Iris pigment epithelial cell (primary cell): Measurements from ENCODE around the gene DAB1.

Experiments
- DNase-seq: peaks from one replicate; pipeline ENCODE4 v3.0.0-alpha.2; 2011; ENCODE audit warnings: low read depth

The DAB1 gene

DNA sequence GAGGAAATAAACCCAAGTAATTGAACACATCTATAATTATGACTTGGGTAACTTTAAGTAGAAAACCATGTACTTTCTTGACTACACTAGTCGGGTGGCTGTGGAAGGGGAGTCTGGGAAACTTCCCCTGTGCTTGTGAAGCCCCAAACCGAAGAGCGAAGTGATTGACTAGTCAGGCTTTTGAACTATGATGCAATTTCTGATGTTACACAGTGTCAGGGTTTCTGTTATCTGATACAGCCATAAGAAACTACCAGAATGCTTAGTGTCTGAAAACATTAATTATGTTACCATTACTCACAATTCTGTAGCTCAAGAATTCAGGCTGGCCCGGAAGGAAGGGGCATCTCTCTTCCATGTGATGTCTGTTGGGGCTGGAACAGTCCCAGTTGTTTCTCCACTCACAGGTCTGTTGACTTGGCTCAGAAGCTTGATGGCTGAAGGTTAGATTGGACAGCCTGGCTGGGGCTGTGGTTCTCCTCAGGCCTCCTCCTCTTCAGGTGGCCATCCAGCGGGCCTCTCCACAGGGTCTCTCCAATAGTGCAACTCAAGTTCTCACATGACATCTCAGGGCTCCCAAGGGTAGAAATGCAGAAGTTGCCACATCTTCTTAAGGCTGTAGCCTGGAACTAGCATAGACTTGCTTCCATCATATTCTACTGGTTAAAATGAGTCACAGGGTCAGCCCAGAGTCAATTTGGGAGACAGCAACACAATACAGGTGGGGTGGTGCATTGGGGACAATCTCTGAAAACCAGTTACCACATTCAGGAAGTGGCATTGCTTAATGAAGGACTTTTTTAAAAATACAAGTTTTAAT is 449.7 kb downstream of the DAB1 start:
- peak; percentile 10 for DNase-seq

DNA sequence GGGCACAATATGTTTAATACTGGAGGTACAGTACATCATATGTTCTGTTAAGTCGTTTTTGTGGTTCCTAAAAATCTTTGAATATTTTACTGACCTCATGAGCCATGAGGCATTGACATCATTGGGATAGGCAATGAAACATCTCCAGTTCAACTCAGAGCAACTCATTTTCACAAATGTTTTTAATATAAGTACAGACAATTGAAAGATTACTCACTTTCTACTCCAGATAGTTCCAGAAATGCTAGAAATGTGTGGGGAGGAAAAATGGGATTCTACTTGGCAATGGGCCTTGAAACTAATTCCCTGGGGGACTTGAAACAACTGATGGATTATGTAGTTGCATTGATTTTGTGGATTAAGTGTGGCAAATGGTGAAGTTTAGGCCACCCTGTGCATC is 450.9 kb downstream of the DAB1 start:
- no peak for DNase-seq

- no peak for DNase-seq
Observed at GRCh38 chr1:56970280-56970679, 453.6 kb downstream of the DAB1 start.

- DNase-seq, result no peak
Observed at GRCh38 chr1:56968878-56969495, 454.9 kb downstream of the DAB1 start.

GRCh38 chr1:56967900-56968832 is 455.7 kb downstream of the DAB1 start:
- peak; percentile 15 for DNase-seq

DNA sequence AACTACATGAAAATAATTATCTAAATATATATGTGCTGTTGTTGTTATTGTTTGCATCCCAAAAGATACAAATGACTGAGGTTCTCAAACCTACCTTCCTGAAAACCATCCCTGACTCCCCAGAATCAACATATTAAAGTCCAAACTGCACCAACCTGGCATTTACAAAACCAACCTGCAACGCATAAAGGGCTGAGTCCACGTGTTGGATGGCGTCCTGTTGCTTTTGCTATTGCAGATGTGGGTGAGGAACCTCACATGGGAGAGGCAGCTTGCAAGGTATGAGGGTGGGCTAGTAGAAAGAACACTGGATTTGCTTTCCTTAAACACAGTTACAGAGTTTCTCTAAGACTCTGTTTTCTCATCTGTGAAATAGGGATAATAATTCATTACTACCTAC is 456.5 kb downstream of the DAB1 start:
- DNase-seq, result no peak

DNA sequence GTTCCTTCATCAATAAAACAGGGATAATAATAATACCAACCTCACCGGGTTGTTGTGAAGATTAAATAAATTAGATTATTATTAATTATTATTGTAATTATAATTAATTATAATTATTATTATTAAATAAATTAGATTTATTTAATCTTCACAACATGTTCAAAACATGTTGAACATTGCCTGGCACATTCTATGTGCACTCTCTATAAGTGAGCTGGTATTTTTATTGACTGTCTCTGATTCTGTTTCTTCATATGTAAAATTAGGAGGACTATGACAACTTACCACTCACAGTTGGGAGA is 457.2 kb downstream of the DAB1 start:
- no peak for DNase-seq

DNA sequence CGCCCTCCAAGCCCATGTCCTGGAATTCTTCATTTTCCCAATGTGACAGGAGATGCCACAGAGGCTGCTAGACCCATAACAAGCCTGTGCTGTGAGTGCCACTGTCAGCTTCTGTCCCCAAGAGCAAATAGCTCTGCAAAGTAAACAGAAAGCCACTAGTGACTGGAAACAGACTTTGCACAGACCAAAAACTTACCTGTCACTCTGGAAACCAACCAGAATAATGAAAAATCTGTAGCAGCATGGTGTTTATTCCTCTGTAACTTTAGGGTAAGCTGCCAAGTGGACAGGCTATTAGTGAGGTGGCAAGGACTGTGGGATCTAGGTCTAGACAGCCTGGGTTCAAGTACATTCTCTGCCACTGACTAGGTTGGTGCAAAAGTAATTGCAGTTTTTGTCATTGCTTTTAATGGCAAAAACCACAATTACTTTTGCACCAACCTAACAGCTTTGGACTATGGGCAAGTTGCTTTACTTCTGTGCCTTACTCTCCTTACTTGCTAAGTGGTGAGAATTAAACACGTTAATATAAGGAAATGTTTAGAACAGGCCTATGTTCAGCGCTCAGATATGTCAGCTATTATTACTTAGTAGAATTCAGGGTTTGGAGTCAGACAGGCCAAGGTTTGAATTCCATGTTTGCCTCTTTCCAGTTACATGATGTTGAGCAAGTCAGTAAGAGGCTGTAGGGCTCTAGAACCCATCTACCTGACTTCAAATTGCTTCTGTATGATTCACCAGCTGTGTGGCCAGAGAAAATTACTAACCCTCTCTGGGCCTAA is 457.8 kb downstream of the DAB1 start, which contains the start of gene C8B:
Gene C8B, minus strand, starts transcription at position 100 of the 782 bp plus-strand sequence. Its CDS starts 67 bp downstream, at position 33.
- no peak for DNase-seq

- no peak for DNase-seq
Observed at GRCh38 chr1:56965191-56965590, 458.7 kb downstream of the DAB1 start.

DNA sequence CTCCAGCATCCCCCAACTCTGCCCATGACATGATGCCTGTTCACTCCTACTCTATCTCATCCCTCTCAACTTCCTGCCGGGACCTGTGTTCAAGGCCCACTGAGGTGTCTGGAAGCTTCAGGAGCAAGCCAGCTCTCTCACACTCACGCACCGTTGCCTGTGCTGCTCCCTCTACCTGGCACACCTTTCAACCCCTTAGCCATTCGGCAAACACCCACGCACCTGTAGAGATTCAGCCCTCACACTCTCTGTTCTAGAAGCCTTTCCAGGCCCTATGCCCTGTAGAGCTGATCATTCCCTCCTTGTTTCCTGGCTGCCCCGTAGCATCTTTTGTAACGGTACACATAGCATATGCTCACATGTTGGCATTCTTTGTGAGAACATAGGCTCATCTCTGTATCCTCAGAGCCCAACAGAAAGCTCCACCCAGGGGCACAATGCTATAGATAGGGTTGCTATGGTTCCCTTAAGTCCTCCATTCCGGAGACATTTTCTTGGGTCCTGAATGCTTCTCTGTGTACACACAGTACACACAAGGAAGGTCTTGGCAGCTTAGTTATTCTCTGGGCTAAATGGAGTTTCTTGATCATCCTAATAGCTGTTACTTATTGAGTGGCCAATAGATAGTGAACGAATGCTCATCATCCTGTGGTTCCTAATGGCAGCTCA is 459.4 kb downstream of the DAB1 start:
- DNase-seq, result no peak

DNA sequence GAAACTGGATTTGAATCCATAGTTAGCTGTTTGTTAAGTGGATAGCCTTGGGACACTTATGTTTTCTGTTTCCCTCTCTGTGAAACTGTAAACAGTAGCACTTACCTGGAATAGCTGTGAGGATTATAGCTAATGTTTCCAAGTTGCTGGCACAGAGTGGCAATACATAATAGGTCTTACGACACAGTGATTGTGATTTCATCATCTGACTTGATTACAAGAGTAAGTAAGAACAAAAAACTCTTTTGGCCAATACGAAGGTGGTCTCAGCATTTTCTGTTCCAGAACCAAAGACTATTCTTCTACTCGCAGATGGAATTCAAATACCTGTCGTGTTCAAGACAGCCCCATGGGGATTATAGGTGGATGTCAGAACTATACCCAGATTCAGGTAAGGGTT is 460.2 kb downstream of the DAB1 start:
- no peak for DNase-seq

DNA sequence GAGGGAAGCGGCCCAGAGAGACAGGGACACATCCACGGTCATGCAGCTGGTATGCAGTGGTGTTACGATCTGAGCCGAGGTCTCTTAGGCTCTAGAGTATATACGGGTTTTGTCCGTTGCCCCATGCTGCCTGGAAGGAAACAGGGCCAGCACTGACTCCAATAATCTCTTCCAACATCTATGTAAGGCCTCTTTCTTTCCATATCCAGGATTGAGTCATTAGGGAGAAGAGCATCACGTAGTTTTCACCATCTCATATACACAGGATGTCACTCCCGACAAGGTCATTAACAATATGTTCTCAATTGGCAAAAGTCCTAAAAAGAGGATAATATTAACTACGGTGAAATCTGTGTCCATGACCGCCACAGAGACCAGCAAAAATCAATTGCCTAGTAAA is 462.4 kb downstream of the DAB1 start:
- no peak for DNase-seq

DNA sequence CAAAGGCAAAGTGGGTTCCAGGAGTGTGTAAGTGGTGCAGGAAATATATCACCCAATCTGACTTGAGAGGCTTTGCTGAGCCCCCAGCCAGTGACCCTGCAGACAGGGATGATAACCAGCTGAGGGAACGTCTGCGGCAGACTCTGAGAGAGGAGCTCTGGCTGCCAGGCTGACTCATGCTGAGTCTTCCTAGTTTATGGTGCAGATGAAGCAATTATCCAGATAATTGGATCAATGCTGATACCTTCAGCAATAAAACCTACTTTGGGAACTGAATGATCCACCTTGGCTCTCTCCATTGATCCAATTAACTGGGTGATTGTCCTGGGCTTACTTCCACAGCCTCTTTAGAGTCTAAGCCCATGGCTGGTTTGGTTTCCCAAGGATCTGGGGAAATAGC is 465.3 kb downstream of the DAB1 start:
- DNase-seq, result peak; percentile 50

DNA sequence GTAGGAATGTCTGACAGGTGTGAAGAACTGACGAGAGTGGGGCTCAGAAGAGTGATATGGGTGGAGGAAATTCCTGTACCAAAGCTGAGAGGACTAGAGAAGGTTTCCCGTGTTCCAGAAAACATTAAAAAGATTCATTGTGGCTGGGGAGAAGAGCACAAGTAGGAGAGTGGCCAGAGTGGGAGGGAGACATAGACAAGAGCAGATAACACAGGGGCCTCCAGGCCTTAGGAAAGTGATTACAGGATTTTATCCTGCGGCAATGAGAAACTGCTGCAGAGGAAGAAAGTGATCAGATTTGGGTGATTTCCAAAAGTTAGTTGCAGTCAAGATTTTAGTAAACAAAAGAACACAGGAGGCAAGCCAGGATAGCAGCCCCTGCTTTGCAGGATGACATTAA is 465.9 kb downstream of the DAB1 start:
- DNase-seq, result no peak

DNA sequence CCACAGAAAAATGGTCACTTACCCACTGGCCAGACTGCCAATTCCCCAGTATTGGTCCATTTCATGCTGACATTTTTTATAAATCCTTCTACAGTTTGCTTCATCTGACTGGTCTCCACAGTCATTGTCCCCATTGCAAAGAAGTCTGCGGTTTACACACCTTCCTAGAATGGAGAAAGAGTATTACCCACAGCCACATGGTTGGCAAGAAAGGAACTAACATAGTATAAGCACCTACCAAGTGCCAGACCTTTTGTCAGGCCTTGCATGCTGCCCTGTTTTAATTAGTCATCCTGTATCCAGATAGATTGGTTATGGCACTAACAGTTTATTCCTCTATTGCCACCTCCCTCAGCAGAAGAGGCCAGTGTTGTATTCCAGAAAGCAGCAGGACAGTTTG is 469.2 kb downstream of the DAB1 start:
- DNase-seq, result no peak

GRCh38 chr1:56953386-56953785 is 470.5 kb downstream of the DAB1 start:
- no peak for DNase-seq

DNA sequence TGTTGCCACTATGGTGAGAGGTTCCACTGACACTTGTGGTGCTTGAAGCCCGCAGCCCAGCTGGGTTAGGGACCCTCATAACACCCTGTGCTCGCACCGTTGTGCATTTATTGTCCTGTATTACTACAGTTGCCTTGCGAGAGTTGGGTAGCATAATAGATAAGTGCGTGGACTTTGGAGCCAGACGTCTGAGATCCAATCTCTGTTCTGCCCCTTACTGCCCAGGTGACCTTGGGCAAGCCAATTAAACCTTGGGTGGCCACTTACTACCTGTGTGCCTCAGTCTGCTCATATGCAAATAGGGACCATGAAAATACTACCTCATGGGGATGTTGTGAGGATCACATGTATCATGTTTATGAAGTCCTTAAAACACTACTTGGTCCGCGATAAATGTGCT is 471.4 kb downstream of the DAB1 start:
- no peak for DNase-seq

DNA sequence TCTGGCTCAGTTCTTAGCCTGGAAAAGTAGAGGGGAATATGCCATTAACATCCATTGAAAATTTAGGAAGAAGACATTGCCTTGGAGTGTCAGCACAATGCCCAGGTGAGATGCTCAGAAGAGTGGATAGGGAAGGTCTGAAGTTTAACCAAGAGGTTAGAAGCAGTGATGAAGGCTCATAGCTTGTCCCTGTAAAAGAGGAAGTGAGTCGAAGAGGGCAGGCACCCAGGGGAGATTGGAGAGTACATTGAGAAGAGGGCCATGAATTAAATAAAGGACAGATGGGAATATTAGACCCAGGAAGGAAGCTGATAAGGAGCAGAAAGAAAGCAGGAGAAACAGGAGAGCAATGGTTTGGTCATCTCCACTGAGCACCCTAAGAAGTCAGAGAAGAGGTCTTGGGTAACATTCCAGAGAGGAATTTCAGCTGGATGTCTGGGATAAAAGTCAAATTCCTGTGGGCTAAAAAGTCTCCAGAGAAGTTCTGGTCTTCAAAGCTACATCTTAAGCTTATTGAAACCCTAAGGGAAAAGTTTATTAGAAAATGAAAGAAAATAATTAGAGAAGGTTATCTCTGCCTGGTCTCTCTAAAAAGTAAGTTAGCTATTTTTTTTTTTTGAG is 475.3 kb downstream of the DAB1 start:
- DNase-seq, result no peak
